ENCODE measurements around the gene FOXK1.

- TF ChIP-seq HDGF (IDR thresholded peaks at IDR 0.05; ENCODE audit: borderline replicate concordance) (no peak), FOXM1 (IDR thresholded peaks at IDR 0.05; ENCODE audit: borderline replicate concordance) (no peak), FOXK2 (IDR thresholded peaks at IDR 0.05) (no peak), SP1 (IDR thresholded peaks at IDR 0.05) (no peak), NFRKB (IDR thresholded peaks at IDR 0.05) (no peak), LEF1 (IDR thresholded peaks at IDR 0.05; ENCODE audit: borderline replicate concordance) (no peak), BHLHE40 (IDR thresholded peaks at IDR 0.05; ENCODE audit: borderline replicate concordance) (no peak), TARDBP (IDR thresholded peaks at IDR 0.05) (no peak), L3MBTL2 (conservative IDR thresholded peaks at IDR 0.05) (no peak), ZNF384 (IDR thresholded peaks at IDR 0.05) (no peak), ELF4 (IDR thresholded peaks at IDR 0.05) (no peak), FOXA1 (IDR thresholded peaks at IDR 0.05) (no peak), ARNT (IDR thresholded peaks at IDR 0.05) (no peak)
Observed at GRCh38 chr7:4791101-4791737, 109.1 kb downstream of the FOXK1 start.

Data from HEK293T (cell line).